Naive thymus-derived CD4-positive, alpha-beta T cell (primary cell): ENCODE data around the gene ZNF839. TPM values are rescaled to one million over a fixed set of nuclear protein-coding genes. Genes with fewer than 3 reads are reported as not detected.
"Not testable (repeated sequence)": the region's sequence is repeated elsewhere in the genome, so short reads cannot be mapped to it uniquely, and the experiment has no call there.

Experiments
- ATAC-seq: fragments of 150-1000 bp; cut with Tn5 transposase; 2 replicates; pipeline ENCODE4 v1.10.0; 2021; ENCODE audit warnings: mild to moderate bottlenecking, moderate library complexity
- CTCF ChIA-PET: fragments of 350-600 bp; sonication (Branson Sonifier 250); formaldehyde crosslinking; loops from one replicate; lab custom pipeline; 2021; ENCODE audit warnings: antibody characterized with exemption; lab: Charles Lee
- POLR2A ChIA-PET: fragments of 350-600 bp; sonication (Branson Sonifier 250); formaldehyde crosslinking; loops from one replicate; lab custom pipeline; 2021; ENCODE audit warnings: antibody characterized with exemption, inconsistent platforms; lab: Charles Lee
- DNase-seq, 9 donors: peaks; one replicate each; pipeline versions ENCODE4 v3.0.0 to v3.0.0-alpha.2; 2020 to 2022; ENCODE audit warnings: mixed read lengths in 1 of 9
- H3K27ac ChIP-seq: one replicate; pipeline ENCODE4 v1.7.0; 2013; ENCODE audit warnings: mild to moderate bottlenecking, low read depth, low read length, moderate library complexity
- H3K27me3 ChIP-seq, 2 donors: one replicate each; pipeline ENCODE4 v1.7.0; 2013; ENCODE audit warnings: low read length in 2 of 2, mild to moderate bottlenecking in 2 of 2, moderate library complexity in 2 of 2; ENCODE audit not compliant: control insufficient read depth in 2 of 2, insufficient read depth in 2 of 2
- H3K36me3 ChIP-seq, 3 experiments: 1 replicate in 2 of 3; 2 replicates in 1 of 3; pipeline ENCODE4 v1.7.0; 2013; ENCODE audit warnings: low read length in 3 of 3, mild to moderate bottlenecking in 3 of 3, moderate library complexity in 1 of 3; ENCODE audit not compliant: insufficient read depth in 3 of 3, control insufficient read depth in 2 of 3
- H3K4me1 ChIP-seq, 2 donors: one replicate each; pipeline ENCODE4 v1.7.0; 2013; ENCODE audit warnings: low read length in 2 of 2, mild to moderate bottlenecking in 2 of 2, moderate library complexity in 1 of 2; ENCODE audit not compliant: control insufficient read depth in 2 of 2, insufficient read depth in 2 of 2
- H3K4me3 ChIP-seq: 2 replicates; pipeline ENCODE4 v1.7.0; 2013; ENCODE audit warnings: mild to moderate bottlenecking, low read length
- H3K9me3 ChIP-seq, 3 experiments: 1 replicate in 2 of 3; 2 replicates in 1 of 3; pipeline ENCODE4 v1.7.0; 2013; ENCODE audit warnings: low read length in 3 of 3; ENCODE audit not compliant: control insufficient read depth in 2 of 3
- H3K27ac Mint-ChIP-seq, 9 donors: one replicate each; pipeline ENCODE4 v1.8.0; 2020 to 2022; ENCODE audit warnings: mixed read lengths in 9 of 9, mild to moderate bottlenecking in 8 of 9, moderate library complexity in 5 of 9, inconsistent platforms in 2 of 9
- H3K27me3 Mint-ChIP-seq, 5 donors: one replicate each; pipeline ENCODE4 v1.8.0; 2021 to 2022; ENCODE audit warnings: mixed read lengths in 5 of 5, mild to moderate bottlenecking in 1 of 5
- H3K36me3 Mint-ChIP-seq, 5 donors: one replicate each; pipeline ENCODE4 v1.8.0; 2020 to 2022; ENCODE audit warnings: mixed read lengths in 5 of 5, mild to moderate bottlenecking in 3 of 5, inconsistent platforms in 1 of 5
- H3K4me1 Mint-ChIP-seq, 7 donors: one replicate each; pipeline ENCODE4 v1.8.0; 2020 to 2022; ENCODE audit warnings: mixed read lengths in 7 of 7, mild to moderate bottlenecking in 3 of 7, inconsistent platforms in 1 of 7
- H3K4me3 Mint-ChIP-seq, 10 donors: one replicate each; pipeline ENCODE4 v1.8.0; 2020 to 2022; ENCODE audit warnings: mild to moderate bottlenecking in 10 of 10, mixed read lengths in 10 of 10, moderate library complexity in 6 of 10, inconsistent platforms in 2 of 10
- H3K9me3 Mint-ChIP-seq, 11 donors: one replicate each; pipeline ENCODE4 v1.8.0; 2020 to 2022; ENCODE audit warnings: mixed read lengths in 11 of 11, mild to moderate bottlenecking in 4 of 11, inconsistent platforms in 1 of 11, moderate library complexity in 1 of 11
- intact Hi-C, 2 donors: fragments of 100-400 bp; cut with micrococcal nuclease; formaldehyde crosslinking; loops; one replicate each; pipeline ENCODE4 v1.15.1; 2023
- polyA plus RNA-seq, 2 donors: library from polyadenylated mRNA; unstranded; fragments of 300-500 nt; fragmentation: Illumina TruSeq; gene quantifications; one replicate each; pipeline ENCODE4 v1.2.3, GENCODE V29; 2021
- total RNA-seq, 6 experiments: library from RNA in 5 of 6; stranded (reverse) in 5 of 6; gene quantifications; 1 replicate in 5 of 6; 2 replicates in 1 of 6; pipeline ENCODE4 v1.2.3 and lab custom pipeline; 2021 to 2026

Gene ZNF839
- total and polyA plus RNA-seq, 7 experiments from 2014 or later: 5.9 to 24.9 (median 20.3) TPM

DNA sequence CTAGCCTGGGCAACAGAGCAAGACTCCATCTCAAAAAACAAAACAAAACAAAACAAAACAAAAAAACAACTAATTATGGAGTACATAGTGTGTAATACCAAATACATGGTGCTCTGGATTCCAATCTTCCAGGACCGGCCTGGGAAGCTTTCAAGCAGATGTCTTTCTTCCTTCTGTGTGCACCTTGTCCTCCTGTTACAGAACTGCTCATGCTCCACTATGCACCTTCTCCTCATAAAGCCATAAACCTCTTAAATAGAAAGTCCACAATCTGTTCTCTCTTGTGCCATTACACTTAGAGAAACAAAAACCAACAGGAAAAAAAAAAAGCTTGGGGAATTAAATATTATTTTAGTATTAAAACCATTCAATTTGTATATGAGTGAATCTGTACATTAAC is 27.1 kb upstream of the ZNF839 start:
- Mint-ChIP-seq H3K27ac (no peak overlapping the region), H3K9me3 (no peaks in the 10 kb centered on the region), H3K4me1 (no peaks in the 10 kb centered on the region), H3K27me3 (peaks cover 0 to 4% (median 0%) of the 10 kb centered on the region in 5 donors), H3K4me3 (no peak overlapping the region), H3K36me3 (no peaks in the 10 kb centered on the region)
- POLR2A ChIA-PET: no interaction called here
- intact Hi-C loops: no loop called here
- CTCF ChIA-PET: no interaction called here
- DNase-seq (no peak), ATAC-seq (no peak)
- no peaks in the 10 kb centered on the region for H3K9me3 ChIP-seq
- H3K4me1 ChIP-seq: no peaks in the 10 kb centered on the region
- no peak overlapping the region for H3K4me3 ChIP-seq
- no peaks in the 10 kb centered on the region for H3K27me3 ChIP-seq
- no peak overlapping the region for H3K27ac ChIP-seq
- no peaks in the 10 kb centered on the region for H3K36me3 ChIP-seq

GRCh38 chr14:102293781-102294180 is 25.8 kb upstream of the ZNF839 start:
- no peaks in the 10 kb centered on the region for H3K36me3 Mint-ChIP-seq
- ChIA-PET POLR2A (no interaction called here), CTCF (no interaction called here)
- DNase-seq: no peak
- no peak overlapping the region for H3K27ac Mint-ChIP-seq
- intact Hi-C loops: no loop called here
- Histone ChIP-seq H3K36me3 (no peaks in the 10 kb centered on the region), H3K4me1 (no peaks in the 10 kb centered on the region), H3K4me3 (no peak overlapping the region), H3K27ac (no peak overlapping the region), H3K9me3 (no peaks in the 10 kb centered on the region), H3K27me3 (no peaks in the 10 kb centered on the region)
- ATAC-seq: no peak
- H3K27me3 Mint-ChIP-seq: peaks cover 0 to 4% (median 0%) of the 10 kb centered on the region in 5 donors
- H3K4me1 Mint-ChIP-seq: no peaks in the 10 kb centered on the region
- no peak overlapping the region for H3K4me3 Mint-ChIP-seq
- H3K9me3 Mint-ChIP-seq: no peaks in the 10 kb centered on the region

- POLR2A ChIA-PET: no interaction called here
- Histone ChIP-seq H3K27ac (no peak overlapping the region), H3K36me3 (no peaks in the 10 kb centered on the region), H3K4me1 (no peaks in the 10 kb centered on the region), H3K27me3 (no peaks in the 10 kb centered on the region), H3K4me3 (no peak overlapping the region), H3K9me3 (no peaks in the 10 kb centered on the region)
- Mint-ChIP-seq H3K27ac (no peak overlapping the region), H3K4me3 (no peak overlapping the region), H3K36me3 (no peaks in the 10 kb centered on the region), H3K9me3 (no peaks in the 10 kb centered on the region), H3K4me1 (no peaks in the 10 kb centered on the region), H3K27me3 (peaks cover 0 to 4% (median 0%) of the 10 kb centered on the region in 5 donors)
- intact Hi-C loops: no loop called here
- DNase-seq (no peak), ATAC-seq (no peak)
- CTCF ChIA-PET: interaction anchor here (1.3 kb wide), 1 partner anchor 10 kb away, joined by 4 read pairs; the partner anchor contains the start of gene MOK
Measured at GRCh38 chr14:102295270-102295669, 24.3 kb upstream of the ZNF839 start.

DNA sequence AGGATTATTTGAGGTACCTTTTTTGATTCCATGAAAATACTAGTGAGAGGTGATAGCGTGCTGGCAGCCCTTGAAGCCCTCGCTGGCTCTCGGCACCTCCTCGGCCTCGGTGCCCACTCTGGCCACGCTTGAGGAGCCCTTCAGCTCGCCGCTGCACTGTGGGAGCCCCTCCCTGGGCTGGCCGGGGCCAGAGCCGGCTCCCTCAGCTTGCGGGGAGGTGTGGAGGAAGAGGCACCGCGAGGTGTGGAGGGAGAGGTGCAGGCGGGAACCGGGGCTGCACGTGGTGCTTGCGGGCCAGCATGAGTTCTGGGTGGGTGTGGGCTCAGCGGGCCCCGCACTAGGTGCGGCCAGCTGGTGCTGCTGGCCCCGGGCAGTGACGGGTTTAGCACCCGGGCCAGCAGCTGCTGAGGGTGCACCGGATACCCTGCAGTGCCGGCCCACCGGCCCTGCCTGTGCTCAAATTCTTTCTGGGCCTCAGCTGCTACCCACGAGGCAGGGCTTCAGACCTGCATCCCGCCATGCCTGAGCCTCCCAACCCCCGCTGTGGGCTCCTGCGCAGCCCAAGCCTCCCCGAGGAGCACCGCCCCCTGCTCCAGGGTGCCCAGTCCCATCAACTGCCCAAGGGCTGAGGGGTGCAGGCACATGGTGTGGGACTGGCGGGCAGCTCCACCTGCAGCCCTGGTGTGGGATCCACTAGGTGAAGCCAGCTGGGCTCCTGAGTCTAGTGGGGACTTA is 21.9 kb upstream of the ZNF839 start:
- Mint-ChIP-seq H3K9me3 (no peaks in the 10 kb centered on the region), H3K36me3 (no peaks in the 10 kb centered on the region), H3K27me3 (peaks cover 0 to 4% (median 0%) of the 10 kb centered on the region in 5 donors), H3K4me1 (no peaks in the 10 kb centered on the region), H3K27ac (no peak overlapping the region), H3K4me3 (no peak overlapping the region)
- no peak overlapping the region for H3K27ac ChIP-seq
- no peaks in the 10 kb centered on the region for H3K9me3 ChIP-seq
- ChIA-PET CTCF (interaction anchor here (1.2 kb wide), 1 partner anchor 17 kb away, joined by 3 read pairs; no protein-coding TSS in a partner anchor), POLR2A (no interaction called here)
- ATAC-seq: no peak
- no peaks in the 10 kb centered on the region for H3K36me3 ChIP-seq
- intact Hi-C loops: no loop called here
- H3K4me1 ChIP-seq: no peaks in the 10 kb centered on the region
- no peaks in the 10 kb centered on the region for H3K27me3 ChIP-seq
- H3K4me3 ChIP-seq: no peak overlapping the region
- no peak for DNase-seq

GRCh38 chr14:102298303-102299070 is 21.1 kb upstream of the ZNF839 start:
- H3K4me3 ChIP-seq, POLR2A ChIA-PET, H3K27me3 ChIP-seq, H3K27me3 Mint-ChIP-seq, H3K36me3 Mint-ChIP-seq, H3K4me1 Mint-ChIP-seq, H3K4me1 ChIP-seq, H3K4me3 Mint-ChIP-seq, intact Hi-C loops, H3K9me3 ChIP-seq, H3K9me3 Mint-ChIP-seq, H3K27ac Mint-ChIP-seq, DNase-seq, ATAC-seq, H3K36me3 ChIP-seq, H3K27ac ChIP-seq: not testable (repeated sequence)
- CTCF ChIA-PET: interaction anchor here (0.7 to 1.2 kb wide), 2 partner anchors 16 to 160 kb away, joined by 3 read pairs; no protein-coding TSS in a partner anchor

DNA sequence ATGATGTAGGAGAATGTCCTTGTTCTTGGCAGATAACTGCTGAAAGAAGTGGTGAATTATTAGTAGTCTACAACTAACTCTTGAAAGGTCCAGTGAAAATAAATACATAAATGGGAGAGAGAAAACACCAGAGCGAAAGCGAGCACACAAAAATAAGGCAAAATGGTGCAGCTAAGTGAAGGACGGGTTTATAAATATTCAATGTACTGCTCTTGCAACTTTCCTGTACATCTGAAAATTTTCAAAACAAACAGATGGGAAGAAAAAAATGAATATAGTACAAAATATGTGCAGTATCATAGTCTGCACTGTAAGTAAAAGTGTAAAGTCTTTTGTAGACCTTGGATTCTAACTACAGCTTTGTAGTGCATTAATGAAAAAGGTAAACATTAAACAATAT is 15.9 kb upstream of the ZNF839 start:
- no peak for ATAC-seq
- H3K27me3 Mint-ChIP-seq: peaks cover 0 to 16% (median 0%) of the 10 kb centered on the region in 5 donors
- peaks cover 0 to 4% (median 0%) of the 10 kb centered on the region in 5 donors for H3K36me3 Mint-ChIP-seq
- ChIA-PET CTCF (interaction anchor here (0.6 to 2.9 kb wide), 2 partner anchors 11 to 1988 kb away, joined by 5 to 15 read pairs; no protein-coding TSS in a partner anchor), POLR2A (interaction anchor here (1.9 to 4.1 kb wide), 2 partner anchors 10 to 14 kb away, joined by 5 to 40 read pairs; partner anchors contain the start of gene ZNF839)
- Histone ChIP-seq H3K36me3 (no peaks in the 10 kb centered on the region), H3K27me3 (no peaks in the 10 kb centered on the region), H3K27ac (no peak overlapping the region), H3K9me3 (no peaks in the 10 kb centered on the region), H3K4me1 (peaks cover 0 to 2% of the 10 kb centered on the region in 2 donors), H3K4me3 (no peak overlapping the region)
- peak overlapping the region in 3 of 9 donors; percentile 1 to 71 (median 48) for H3K27ac Mint-ChIP-seq
- no peak for DNase-seq
- intact Hi-C loops: loop anchor here (2.0 kb wide), 2 partner anchors 15 to 543 kb away; partner anchors contain the start of genes ZNF839 (in 2 of the 2) and PPP2R5C (in 1 of the 2)
- peak overlapping the region; percentile 8 to 81 (median 50) for H3K4me3 Mint-ChIP-seq
- H3K9me3 Mint-ChIP-seq: peaks cover 0 to 5% (median 0%) of the 10 kb centered on the region in 11 donors
- H3K4me1 Mint-ChIP-seq: peaks cover 0 to 16% (median 13%) of the 10 kb centered on the region in 7 donors
